Skin epidermis (tissue), 12 donors: ENCODE measurements around the gene HS6ST3.

Experiments used
- H3K27ac ChIP-seq, 21 experiments: fragments of 200-600 bp; sonication (generic) in 11 of 21; one replicate each; pipeline ENCODE4 v1.5.0; 2020; ENCODE audit warnings: mild to moderate bottlenecking in 3 of 21, inconsistent platforms in 2 of 21, moderate library complexity in 2 of 21
- H3K4me3 ChIP-seq, 7 experiments: fragments of 200-600 bp; sonication (generic) in 2 of 7; one replicate each; pipeline ENCODE4 v1.5.0; 2020; ENCODE audit warnings: inconsistent platforms in 2 of 7, mild to moderate bottlenecking in 2 of 7, moderate library complexity in 1 of 7

Gene HS6ST3

DNA sequence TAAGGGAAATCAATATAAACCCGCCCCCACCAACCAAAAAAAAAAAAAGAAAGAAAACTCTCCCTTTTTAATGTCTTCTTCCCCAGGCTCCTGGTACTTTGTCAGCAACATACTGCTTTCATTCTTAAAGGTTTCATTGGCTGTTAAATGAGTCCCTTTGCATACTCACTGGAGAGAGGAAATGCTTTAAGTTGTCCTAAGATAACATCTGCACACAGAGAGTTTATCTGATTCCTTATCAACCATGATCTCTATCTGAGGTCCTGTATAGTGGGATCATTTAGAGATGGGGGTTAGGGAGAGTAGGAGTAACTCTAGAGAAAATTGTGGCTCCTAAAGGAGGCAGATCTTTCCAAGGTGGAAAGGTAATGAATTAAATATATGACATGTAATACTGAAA lies 747.9 kb downstream of the HS6ST3 start:
- Histone ChIP-seq H3K4me3 (no peak overlapping the region), H3K27ac (no peak overlapping the region)

DNA sequence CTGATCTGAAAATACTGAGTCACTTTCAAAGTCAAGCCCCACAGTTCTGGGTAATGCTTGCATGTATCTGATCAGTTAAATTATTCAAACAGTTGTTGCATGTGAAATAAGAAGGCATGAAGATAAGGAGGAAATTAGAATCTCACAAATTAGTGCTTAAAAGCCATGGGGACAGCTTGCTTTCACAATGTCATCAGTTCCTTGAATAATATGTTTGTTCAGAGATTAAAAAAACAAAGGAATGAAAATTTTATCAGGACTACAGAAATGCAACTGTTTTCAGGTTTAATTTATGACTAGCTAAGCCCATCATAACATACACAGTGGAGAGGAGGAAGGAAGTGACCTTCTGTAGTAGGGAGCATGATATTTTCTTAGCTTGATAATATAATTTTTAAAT lies 754.3 kb downstream of the HS6ST3 start:
- no peak overlapping the region for H3K4me3 ChIP-seq
- no peak overlapping the region for H3K27ac ChIP-seq

DNA sequence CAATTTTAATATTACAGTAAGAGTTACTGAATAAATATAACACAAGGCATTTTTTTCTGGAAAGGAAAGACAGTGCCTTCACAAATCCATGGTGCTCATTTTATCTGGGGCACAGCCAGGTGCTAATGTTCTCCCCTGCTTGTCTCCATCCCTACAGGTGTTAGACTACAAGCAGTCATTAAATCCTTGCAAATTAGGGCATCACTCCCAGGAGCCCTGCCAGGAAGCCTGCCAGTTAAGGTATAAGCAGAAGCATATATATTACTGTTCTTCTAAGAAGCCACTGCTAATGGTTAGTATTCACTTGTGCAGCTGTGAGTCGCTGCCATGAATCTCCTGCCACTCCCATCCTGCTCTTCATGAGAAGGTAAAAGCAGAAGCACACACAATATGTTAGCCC lies 754.7 kb downstream of the HS6ST3 start:
- Histone ChIP-seq H3K27ac (no peak overlapping the region), H3K4me3 (no peak overlapping the region)

DNA sequence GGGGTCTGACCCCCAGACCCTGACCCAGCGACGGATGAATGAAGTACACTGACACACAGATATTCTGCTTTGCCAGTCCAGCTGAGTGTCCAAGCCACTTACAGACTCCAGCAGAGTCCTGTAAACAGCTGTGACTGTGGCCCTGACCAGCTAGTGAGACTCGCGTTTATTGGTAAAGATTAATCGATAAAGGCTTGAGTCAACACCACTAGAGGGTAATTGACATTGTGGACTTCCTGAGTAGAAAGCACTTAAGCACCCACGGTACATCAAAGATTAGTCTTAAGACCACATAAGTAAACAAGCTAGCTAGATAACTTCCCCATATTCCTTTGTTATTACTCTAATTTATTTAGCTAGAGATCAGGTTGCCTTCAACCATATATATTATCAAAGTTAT lies 758.4 kb downstream of the HS6ST3 start:
- no peak overlapping the region for H3K4me3 ChIP-seq
- no peak overlapping the region for H3K27ac ChIP-seq

DNA sequence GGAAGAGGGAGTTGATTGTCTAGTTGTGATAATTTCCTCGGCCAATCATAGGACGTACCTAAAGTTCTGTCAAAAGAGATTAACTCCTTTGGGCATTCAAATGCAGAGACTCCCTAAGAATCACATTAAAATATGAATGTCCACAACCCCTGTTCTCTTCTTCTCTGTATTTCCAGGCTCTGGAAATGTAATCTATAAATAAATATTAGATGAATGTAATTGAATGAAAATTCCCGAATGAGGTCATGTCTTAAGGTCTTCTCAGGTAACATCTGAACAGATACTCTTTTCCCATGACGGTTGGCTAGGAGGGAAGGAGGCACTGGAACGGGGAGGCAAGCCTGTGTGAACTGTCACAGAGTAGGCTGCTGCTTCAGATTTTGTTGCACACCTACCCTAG lies 759.2 kb downstream of the HS6ST3 start:
- no peak overlapping the region for H3K27ac ChIP-seq
- no peak overlapping the region for H3K4me3 ChIP-seq

DNA sequence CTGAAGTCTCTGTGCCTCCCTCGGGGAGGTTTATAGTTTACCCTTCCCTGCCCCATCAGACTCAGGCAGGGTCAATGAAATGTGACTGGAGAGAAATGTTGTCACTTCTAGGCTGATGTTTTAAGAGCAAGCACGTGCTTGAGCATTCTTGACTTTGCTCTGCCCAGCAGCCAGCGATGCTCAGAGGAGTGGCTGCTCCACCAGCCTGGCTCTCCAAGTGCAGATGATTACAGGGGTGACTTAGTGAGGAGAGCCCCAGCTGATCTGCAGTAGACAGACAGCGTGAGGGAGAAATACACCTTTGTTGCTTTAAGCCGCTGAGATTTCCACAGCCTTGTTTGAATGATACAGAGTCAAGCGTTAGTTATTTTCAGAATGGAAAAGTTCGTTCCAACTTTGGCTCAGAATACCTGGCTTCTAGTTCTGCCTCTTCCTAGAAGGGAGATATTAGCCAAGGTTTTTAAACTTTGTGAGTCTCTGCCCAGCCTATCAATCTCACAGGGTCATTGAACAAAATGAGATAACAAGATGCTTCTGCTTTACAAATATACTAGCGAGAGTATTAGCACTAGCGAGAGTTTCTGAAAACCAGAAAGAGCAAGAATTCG lies 760.7 kb downstream of the HS6ST3 start:
- Histone ChIP-seq H3K27ac (no peak overlapping the region), H3K4me3 (no peak overlapping the region)

DNA sequence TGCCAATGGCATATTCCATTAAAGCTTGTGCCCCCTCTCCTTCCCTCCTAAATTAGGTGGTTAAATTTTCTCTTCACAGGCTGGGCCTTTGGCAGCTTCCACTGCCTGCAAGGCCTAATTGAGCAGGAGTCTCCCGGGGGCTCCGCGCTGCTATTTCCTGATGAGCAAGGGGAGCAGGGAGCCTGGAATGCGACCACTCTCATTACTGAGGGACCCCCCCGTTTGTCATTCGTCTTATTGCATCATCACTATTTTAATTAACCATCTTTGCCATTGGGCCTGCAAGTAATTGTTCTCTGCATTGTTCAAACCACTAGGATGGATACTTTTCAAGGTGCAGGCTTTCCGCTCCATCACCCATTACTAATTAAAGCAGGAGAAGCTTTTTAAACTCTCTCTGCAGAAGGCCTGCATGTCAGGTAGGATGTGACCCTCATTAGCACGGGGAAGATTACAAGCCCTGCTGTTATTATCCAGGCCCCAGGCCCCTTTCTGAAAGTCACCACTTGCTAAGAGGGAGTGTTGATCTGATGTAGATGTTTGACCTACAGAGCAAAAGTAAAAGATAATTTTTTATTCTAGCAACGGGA lies 762.0 kb downstream of the HS6ST3 start:
- Histone ChIP-seq H3K4me3 (no peak overlapping the region), H3K27ac (no peak overlapping the region)

DNA sequence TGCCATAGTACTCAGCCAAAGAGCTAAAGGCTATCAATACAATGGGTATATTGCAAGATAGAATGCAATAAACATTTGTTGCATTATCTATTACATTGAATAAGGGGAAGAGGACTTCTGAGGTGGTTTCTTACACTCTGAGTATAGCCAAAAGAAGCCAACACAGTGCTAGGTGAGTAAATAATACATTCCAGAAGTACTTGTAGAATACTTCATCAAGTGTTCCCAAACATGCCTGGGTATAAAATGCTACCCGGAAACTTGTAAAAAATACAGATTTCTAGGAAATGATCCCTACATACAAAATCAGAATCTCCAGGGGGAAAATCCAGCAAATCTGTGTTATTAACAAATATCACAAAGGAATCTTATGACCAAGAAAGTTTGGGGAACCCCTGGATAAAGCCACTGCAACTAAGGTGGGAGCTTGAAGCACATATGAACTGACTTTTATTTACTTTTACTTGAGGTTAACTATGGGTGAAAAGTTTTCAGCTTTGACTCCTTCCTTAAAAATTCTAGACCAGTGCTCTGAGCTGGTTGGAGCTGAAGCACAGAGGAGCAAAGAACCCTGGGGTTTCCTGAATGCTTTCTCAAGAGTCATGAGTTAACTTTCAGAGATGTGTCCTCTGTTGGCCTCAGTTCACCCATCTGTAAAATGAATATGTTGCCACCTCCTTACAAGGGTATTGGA lies 768.4 kb downstream of the HS6ST3 start:
- no peak overlapping the region for H3K4me3 ChIP-seq
- no peak overlapping the region for H3K27ac ChIP-seq

DNA sequence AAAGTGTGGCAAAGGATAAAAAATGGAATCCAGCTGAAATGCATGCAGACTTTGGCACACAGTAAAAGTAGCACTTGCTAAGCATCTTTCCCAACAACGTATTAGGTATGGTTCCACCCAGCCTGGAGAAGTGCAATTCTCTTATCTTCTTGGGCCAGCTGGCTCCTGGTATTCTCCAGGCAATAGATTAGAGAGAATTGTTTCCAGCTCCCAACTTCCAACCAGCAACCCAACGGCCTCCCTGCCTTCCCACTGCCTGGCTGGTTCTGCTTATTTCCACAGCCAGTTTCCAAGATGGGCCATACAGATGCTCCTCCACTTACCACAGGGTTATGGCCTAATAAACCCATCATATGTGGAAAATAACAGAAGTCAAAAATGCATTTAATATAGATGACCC lies 771.0 kb downstream of the HS6ST3 start:
- H3K4me3 ChIP-seq: no peak overlapping the region
- no peak overlapping the region for H3K27ac ChIP-seq

DNA sequence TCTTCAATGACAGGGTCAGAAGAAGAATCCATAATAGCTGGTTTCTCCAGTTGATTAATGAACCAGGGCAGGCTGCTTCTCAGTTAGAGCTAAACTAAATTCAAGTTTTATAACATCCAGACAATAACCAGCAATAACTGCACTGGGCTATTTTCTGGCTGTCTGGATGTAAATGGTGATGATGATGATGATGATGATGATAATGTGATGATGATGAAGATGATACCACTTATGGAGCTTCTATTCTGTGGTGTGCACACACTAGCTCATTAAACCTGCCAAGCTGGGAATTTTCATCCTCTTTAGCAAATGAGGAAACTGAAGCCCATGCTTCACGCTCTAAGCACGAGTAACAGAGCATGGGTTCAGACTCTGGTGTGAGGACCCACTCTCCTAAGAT lies 772.2 kb downstream of the HS6ST3 start:
- Histone ChIP-seq H3K27ac (no peak overlapping the region), H3K4me3 (no peak overlapping the region)

DNA sequence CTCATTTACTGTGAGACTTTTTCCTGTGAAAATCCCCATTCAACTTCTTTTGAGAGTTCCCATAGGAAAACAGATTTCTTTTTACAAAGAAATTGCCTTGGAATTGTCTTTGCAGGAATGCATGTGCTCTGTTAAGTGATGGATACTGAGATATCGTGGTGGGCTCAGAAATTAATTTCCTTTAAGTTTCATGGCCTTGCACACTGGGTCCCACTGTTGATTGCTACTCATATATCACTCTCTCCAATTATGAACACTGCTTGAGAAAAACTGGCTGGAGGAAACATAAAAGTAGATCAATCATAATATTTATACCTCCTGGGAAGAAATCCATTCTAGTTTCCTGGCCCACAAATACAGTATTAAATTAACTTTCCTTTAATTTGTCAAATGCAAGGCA lies 773.1 kb downstream of the HS6ST3 start:
- Histone ChIP-seq H3K27ac (no peak overlapping the region), H3K4me3 (no peak overlapping the region)

DNA sequence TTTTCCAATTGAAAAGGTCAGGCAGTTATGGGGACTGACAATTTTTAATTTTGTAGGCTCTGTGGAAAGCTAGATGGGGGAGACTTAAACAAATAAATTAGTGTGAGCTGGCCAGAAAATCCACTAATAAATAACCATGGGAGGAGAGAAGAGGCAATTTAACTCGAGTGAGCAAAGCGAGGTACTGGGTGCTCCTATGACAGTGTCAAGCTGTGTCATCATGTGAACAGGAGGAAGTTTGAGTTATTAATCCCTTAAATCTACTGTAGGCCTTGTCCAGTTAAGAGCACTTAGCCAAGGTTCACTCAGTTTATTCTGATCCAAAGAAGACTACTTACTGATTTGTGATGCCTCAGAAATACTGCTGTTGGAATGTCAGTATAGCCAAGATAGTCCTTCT lies 781.6 kb downstream of the HS6ST3 start:
- no peak overlapping the region for H3K27ac ChIP-seq

DNA sequence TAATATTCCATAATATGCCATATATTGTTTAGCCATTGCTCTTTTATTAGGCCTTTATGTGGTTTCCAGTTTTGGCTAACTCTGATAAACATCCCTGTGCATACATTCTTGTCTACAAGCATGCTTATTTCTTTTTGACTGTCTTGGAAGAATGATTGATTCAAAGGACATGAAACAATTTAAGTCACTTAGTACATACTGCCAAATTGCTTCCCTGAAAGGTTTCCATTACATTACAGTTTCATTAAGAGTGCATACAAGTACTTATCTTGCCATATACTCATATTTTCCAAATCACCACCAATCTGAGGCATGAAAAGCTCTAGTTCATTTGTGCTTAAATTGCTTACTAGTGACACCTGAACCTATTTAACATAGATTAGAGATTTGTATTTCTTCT lies 790.5 kb downstream of the HS6ST3 start:
- H3K27ac ChIP-seq: no peak overlapping the region

More for the DNA sequence above, 781.6 kb downstream of the HS6ST3 start:
- H3K4me3 ChIP-seq: no peak overlapping the region

More for the DNA sequence above, 790.5 kb downstream of the HS6ST3 start:
- H3K4me3 ChIP-seq: no peak overlapping the region
